Hippocampal formation (tissue), 2 donors: ENCODE data around the gene CCDC183.
"Not testable (repeated sequence)": the region's sequence is repeated elsewhere in the genome, so short reads cannot be mapped to it uniquely, and the experiment has no call there.

Experiments used
- DNase-seq, 2 donors: peaks; one replicate each; lab custom pipeline; 2025; lab: John Stamatoyannopoulos, UW

Gene CCDC183

DNA sequence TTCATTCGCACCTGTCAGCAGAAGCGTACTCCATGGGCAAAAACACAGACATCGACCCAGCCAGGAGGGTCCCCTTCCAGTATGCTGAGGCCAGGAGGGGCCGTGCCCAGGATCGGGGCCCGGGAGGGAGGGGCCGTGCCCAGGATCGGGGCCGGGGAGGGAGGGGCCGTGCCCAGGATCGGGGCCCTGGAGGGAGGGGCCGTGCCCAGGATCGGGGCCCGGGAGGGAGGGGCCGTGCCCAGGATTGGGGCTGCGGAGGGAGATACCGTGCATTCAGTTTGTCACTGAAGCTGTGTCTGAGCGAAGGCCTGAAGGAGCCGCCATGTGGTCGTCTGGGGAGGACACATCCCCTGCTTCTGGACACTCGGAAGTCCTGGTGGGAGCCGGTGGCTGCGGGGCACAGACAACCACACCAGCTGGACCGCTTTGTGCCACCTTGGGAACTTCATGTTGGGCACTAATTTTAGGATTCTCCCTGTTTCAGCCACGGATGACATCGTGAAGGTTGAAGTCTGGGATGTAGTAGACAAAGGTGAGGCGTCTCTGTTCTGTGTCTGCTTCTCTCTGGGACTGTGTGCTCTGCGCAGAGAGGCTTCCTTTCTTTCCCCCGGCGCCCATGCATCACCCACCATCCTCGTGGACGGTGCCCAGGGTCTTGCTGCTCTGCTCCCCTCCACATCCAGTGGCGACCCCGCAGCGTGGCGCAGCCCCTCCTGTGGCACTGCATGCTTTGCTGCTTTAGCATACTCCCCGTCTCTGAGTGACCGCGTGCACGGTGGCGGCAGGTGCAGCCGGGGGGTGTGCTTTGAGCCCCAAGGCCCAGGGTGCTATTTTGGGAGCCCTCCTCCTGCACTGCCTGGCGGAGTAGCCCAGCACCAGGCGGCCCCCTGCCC, 29.4 kb downstream of the CCDC183 start:
- no peak for DNase-seq

DNA sequence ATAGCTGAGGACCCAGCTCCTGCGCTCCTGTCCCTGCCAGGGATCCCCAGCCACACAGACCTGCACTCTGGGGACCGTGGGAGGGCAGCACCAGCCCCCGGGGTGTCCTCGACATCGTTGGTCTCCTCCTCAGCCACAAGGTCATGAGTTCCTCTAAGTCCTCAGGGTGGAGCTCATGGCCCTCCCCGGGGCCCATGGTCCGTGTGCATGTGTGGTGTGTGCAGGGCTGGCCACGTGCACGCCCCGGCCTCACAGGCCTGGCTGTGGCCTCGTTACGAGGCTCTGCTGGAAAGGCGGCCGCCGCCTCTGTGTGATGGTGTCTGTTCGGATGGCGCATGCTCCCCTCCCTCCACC, 30.0 kb downstream of the CCDC183 start:
- DNase-seq: no peak

- DNase-seq: no peak
Measured at GRCh38 chr9:136826703-136827582, 30.8 kb downstream of the CCDC183 start.

- no peak for DNase-seq
Measured at GRCh38 chr9:136827794-136828473, 31.8 kb downstream of the CCDC183 start.

DNA sequence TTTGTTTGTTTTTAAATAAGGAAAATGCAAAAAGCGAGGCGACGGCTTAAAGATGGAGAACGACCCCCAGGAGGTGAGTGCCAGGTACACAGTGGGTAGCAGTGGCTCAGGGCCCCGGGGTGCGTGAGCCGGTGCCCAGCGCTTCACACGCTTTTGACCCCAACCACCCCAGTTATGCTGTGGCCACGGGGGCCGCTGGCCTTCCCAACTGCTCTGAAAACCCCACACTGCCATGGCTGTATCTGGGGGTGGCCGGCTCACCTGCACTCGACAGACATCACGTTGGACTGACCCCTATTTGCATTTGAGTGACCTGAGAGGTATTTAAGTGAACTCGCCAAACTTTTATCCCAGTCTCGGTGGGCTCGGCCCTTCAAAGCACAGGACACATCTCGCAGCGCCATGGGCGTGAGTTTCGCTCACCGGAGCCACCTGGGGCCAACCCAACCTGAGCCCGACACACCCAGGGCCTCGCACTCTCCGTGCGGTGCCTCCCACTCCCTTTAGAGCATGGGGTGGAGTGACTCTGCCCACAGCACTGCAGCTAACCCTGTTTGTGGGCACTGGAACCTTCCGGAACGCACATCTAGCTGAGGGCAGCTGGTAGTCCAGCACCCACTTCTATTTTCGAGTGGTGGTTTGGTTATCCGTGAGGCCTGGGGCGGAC, 32.5 kb downstream of the CCDC183 start:
- DNase-seq: no peak

- DNase-seq: no peak
Measured at GRCh38 chr9:136829412-136829811, 33.3 kb downstream of the CCDC183 start.

- DNase-seq: no peak
Measured at GRCh38 chr9:136829981-136830885, 34.1 kb downstream of the CCDC183 start.

DNA sequence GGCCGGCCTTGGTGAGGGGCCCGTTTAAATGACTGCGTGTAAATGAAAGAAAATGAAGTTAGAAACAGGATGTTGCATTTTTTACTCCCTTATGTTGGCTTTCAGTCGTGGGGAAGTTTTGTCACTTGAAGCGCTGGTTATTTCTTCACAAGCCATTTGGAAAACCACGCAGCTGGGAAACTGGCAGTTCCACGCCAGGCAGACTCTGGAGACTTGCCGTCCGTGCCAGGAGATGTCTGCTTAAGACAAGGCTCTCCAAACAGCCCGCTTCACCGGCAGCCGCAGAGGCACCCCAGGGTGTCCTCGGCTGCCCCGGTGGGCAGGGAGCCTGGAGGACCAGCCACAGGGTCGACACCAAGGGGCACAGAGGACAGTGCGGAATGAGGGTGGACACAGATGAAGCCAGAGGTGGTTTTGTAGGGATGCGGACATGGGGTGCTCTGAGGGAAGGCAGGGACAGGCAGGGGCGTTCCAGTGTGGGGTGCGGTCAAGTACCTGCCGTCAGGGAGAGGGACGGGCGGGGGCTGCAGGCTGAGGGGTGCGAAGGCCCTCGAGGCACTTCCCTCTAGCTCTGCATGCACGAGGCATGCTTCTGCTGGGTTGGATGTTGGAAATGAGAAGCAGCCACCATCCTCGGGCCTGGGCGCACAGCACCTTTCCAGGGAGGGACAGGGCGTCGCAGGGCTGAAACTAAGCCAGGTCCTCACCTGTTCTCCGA, 35.0 kb downstream of the CCDC183 start:
- DNase-seq: no peak

GRCh38 chr9:136831720-136832104, 35.6 kb downstream of the CCDC183 start:
- no peak for DNase-seq

- DNase-seq: no peak
Measured at GRCh38 chr9:136832581-136832980, 36.4 kb downstream of the CCDC183 start.

- DNase-seq: not testable (repeated sequence)
Measured at GRCh38 chr9:136833381-136834048, 37.4 kb downstream of the CCDC183 start.

- DNase-seq: no peak
Measured at GRCh38 chr9:136835162-136835931, 39.2 kb downstream of the CCDC183 start.

GRCh38 chr9:136835932-136836904, 40.1 kb downstream of the CCDC183 start:
- no peak for DNase-seq

DNA sequence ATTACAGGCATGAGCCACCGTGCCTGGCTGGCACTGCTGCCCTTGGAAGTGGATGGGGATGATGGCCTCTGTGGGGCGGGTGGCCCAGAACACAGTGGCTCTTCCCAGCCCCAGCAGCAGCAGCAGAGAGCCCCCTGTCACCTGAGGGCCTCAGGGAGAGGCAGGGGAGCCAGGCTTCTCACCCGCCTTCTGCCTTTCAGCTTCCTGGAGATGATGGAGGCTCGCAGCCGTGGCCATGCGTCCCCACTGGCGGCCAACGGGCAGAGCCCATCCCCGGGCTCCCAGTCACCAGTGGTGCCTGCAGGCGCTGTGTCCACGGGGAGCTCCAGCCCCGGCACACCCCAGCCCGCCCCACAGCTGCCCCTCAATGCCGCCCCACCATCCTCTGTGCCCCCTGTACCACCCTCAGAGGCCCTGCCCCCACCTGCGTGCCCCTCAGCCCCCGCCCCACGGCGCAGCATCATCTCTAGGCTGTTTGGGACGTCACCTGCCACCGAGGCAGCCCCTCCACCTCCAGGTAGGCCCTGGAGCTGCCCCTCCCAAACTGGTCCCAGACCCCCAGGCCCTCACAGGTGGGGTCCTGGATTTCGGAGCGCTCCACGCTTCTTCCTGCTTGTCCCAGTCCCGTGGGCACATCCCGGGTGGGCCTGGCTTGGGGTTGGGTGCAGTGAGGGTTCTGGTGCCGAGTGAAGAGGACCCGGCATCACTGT, 41.2 kb downstream of the CCDC183 start:
- DNase-seq: no peak

- DNase-seq: not testable (repeated sequence)
Measured at GRCh38 chr9:136837856-136838277, 41.7 kb downstream of the CCDC183 start.

DNA sequence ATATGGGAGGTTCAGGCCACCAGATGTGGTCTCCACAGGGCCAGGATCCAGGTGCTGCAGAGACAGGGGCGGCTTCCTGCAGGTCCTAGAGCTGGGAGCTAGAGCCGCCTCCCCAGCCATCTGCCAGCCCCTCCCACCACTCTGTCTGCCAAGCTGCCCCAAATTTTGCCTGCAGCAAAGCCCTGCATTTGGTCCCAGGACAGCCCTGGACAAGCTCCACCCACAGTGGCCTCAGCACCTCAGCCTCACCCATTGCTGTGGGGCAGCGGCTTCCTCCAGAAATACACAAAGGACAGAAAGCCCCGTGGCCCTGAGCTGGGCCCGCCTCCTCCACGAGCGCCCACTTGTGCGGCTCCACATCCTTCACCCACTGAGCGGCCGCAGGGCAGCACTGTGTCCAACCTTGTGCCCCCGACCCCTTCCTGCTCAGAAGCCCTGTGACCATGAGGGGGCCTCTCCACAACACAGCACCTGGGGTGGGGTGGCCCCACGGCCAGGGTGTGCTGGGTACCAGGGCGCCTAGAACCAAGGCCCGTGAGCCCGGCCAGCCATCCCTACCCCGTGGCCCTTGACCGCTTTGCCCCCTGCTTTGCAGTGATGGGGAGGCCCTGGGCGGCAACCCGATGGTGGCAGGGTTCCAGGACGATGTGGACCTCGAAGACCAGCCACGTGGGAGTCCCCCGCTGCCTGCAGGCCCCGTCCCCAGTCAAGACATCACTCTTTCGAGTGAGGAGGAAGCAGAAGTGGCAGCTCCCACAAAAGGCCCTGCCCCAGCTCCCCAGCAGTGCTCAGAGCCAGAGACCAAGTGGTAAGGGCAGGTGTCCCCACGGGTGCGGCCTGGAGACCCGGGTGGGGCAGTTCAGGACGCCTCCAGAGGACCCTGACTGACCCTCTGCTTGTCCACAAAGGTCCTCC, 42.4 kb downstream of the CCDC183 start:
- DNase-seq: no peak
